Right forelimb (tissue), 1 donor: ENCODE data around the gene MERTK.

ENCODE experiments used
- DNase-seq: peaks from one replicate; pipeline ENCODE4 v3.0.0-alpha.2; 2018

The MERTK gene

DNA sequence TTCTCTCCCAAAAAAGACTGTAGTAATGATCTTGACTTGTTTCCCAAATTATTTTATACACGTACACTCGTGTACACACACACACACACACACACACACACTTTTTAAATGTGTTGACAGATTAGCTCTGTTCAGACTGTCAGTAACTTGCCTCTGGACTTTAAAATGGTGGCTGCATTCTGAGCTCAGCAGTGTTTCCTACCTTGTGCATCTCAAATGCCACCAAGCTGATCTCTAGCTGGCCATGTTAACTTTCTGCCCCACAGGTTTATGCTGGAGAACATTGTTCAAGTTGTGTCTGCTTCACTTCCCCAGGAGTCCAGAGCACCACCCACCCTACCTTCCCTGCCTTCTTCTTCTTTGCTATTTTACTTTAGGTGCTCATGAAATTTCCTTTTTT lies 83.3 kb downstream of the MERTK start:
- no peak for DNase-seq

GRCh38 chr2:111982822-111983221 lies 84.4 kb downstream of the MERTK start:
- no peak for DNase-seq

GRCh38 chr2:111983478-111984212 lies 85.2 kb downstream of the MERTK start:
- DNase-seq, result no peak

GRCh38 chr2:111984213-111984604 lies 85.8 kb downstream of the MERTK start:
- no peak for DNase-seq

- DNase-seq, result no peak
Observed at GRCh38 chr2:111985514-111985913, 87.1 kb downstream of the MERTK start.

- DNase-seq, result no peak
Observed at GRCh38 chr2:111986116-111986900, 87.9 kb downstream of the MERTK start.

GRCh38 chr2:111990375-111990774 lies 92.0 kb downstream of the MERTK start:
- no peak for DNase-seq

- no peak for DNase-seq
Observed at GRCh38 chr2:111990856-111991255, 92.4 kb downstream of the MERTK start.

DNA sequence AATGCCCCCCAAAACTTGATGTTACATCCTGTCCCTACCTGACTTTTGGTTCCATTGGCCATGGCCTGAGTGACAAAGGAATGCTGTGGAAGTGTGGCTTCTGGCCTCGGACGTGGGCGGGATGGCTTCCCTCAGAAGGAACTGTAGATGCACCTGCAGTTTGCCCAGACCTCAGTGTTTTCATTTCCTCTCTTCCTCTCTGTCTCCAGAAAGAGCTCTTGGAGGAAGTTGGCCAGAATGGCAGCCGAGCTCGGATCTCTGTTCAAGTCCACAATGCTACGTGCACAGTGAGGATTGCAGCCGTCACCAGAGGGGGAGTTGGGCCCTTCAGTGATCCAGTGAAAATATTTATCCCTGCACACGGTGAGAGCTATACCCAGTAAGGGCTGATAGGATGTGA lies 95.6 kb downstream of the MERTK start:
- no peak for DNase-seq

DNA sequence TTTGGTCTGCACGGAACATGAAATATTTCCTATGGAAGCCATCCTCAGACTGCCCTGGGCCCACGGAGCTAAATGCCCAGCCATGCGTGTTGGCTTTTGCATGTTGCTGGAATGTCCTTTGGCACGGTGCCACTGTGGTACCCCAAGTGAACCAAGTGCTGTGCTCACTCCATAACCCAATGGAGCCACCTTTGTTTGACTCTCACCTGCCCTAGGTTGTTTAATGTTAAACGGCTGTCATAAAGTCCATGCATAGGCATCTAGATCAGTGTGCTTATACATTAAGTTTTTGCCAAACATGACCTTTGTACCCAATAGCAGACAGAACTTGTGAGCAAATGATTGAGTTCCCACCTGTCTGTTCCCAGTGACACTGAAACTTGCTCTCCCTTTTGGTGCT lies 96.7 kb downstream of the MERTK start:
- no peak for DNase-seq

GRCh38 chr2:111999809-112000208 lies 101.4 kb downstream of the MERTK start:
- DNase-seq, result no peak

DNA sequence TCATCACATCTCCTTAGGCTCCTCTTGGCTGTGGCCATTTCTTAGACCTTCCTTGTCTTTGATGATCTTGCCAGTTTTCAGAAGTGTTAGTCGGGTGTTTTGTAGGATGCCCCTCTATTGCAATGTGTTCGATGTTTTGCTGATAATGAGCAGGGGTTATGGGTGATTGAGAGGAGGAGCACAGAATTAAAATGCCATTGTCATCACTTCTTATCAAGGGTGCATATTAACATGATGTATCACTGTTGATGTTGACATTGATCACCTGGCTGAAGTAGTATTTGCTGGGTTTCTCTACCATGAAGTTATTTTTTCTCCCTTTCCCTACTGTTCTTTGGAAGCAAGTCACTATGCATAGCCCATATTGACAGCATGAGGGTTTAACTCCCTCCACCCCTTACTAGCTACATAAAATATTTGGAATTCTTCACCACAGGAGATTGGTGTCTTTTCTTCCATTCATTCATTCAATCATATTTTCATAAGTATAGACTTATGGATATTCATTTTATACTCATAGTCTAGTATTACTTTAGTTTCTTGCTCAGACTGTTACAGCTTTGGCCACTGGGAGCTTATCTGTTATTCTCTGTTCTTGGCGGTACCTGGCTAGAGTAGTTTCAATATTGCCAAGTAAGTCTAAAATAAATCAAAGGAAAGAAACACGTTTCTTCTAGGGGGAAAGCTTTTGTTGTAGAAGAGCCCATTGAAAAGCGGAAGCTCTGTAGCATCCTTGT lies 102.2 kb downstream of the MERTK start:
- DNase-seq, result no peak

GRCh38 chr2:112001136-112001715 lies 102.8 kb downstream of the MERTK start:
- no peak for DNase-seq

GRCh38 chr2:112001942-112002341 lies 103.5 kb downstream of the MERTK start:
- no peak for DNase-seq

DNA sequence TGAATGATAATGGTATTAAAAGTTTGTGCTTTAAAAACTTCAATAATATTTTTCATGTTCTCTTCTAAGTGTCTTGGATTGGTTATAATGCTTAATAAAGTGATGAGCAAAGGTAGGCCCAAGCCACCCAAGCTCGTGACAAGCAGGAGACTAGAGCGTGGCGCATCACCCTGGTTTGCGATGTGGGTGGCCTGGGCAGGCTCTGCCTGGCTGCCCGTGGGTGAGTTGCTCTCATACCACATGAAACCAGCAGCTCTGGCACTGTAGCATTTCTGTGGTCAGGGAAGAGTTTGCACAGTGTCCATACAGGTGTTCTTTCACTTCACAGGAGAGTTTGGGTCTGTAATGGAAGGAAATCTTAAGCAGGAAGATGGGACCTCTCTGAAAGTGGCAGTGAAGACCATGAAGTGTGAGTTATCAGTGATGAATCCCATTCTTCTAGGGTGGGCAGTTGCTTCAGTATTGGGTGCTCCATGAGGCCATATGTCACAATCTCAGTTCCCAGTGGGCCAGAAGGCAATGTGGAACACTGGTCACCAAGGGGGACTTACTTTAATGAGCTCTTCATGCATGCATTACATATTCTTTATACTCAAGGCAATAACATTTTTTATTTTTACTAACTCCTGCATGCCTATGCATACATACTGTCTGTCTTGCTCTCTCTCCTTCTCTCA lies 105.3 kb downstream of the MERTK start:
- no peak for DNase-seq

DNA sequence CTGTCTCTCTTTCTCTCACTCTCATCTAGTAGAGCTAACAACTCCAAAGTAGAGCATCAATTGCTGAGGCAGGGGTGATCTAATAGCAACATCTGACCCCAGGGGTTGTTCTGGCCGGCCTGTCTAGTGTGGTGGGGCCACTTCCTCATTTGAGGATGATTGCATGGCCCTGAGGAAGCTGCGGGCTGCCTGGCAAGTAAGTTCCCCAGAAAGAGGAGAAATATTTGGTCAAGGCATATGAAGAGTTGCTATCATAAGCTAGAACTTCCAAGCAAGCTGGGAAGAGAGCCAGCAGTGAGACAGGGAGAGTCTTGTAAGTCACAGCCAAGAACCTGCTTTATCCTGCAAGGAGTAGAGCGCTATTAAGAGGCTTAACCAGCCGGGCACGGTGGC lies 105.8 kb downstream of the MERTK start:
- DNase-seq, result no peak

DNA sequence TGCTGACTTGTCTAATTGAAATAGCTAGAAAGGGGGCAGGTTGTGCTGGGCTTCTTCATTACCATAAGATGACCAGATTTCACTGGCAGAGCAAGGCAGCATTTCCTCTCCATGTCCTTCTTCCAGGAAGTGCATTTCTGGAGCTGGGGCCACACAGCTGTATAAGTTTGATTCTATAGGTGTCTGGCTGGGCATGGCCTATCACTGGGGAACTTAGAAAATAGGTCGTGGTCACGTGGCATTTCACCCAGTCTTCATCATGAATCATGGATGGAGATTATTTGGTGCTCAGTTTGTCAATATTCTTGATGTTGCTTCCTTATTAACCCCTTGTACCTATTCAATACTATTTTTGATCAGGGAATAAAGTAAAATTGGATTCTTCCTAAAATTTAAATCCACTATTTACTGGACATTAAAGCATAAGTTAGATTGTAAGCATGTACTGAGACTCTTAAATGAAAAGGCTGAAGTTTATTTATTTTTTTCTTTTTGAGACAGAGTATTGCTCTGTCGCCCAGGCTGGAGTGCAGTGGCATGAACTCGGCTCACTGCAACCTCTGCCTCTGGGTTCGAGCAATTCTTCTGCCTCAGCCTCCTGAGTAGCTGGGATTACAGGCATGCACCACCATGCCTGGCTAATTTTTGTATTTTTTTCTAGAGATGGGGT lies 107.1 kb downstream of the MERTK start:
- DNase-seq, result no peak

DNA sequence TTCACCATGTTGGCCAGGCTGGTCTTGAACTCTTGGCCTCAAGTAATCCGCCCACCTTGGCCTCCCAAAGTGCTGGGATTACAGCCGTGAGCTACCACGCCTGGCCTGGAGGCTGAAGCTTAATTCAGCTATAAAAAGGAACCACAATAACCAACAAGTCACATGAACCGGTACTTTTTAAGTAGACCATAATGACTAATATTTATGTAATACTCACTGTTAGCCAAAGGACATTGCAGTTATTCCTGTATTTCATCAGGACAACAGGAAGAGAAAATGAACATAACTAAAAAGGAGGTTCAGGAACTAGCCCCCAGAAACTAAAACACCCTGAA lies 107.6 kb downstream of the MERTK start:
- no peak for DNase-seq

GRCh38 chr2:112007493-112007892 lies 109.1 kb downstream of the MERTK start:
- no peak for DNase-seq

GRCh38 chr2:112008910-112009485 lies 110.6 kb downstream of the MERTK start:
- DNase-seq, result no peak

GRCh38 chr2:112010751-112011150 lies 112.3 kb downstream of the MERTK start:
- DNase-seq, result no peak

GRCh38 chr2:112012556-112012955 lies 114.1 kb downstream of the MERTK start:
- DNase-seq, result no peak
